ENCODE data around the gene GPSM3. TPM values are rescaled to one million over a fixed set of nuclear protein-coding genes. Genes with fewer than 3 reads are reported as not detected.

The GPSM3 gene
- total and polyA plus RNA-seq, 2 of the 13 experiments (the other 11 are each of a cell fraction or from before 2014, with no cell fraction given), result 0.18 to 6.2 TPM

DNA sequence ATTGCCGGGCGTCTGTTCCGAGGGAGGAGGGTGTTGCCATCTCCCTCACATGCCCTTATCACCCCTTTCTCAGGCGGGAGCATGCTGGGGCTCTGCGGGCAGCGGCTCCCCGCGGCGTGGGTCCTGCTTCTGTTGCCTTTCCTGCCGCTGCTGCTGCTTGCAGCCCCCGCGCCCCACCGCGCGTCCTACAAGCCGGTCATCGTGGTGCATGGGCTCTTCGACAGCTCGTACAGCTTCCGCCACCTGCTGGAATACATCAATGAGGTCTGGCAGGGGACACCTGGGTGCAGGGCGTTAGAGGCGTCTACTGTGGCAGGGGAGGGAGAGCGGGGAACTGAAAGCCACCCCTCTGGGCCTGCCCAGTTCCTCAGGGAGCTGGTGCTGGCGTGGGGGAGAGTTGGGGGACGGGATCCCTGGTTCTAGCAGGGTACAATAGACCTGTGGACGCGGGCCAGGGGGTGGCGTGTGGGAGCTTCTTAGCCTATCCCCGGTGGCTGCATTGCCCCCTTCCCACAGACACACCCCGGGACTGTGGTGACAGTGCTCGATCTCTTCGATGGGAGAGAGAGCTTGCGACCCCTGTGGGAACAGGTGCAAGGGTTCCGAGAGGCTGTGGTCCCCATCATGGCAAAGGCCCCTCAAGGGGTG, 37.8 kb downstream of the GPSM3 start (continued):
- TF ChIP-seq, protein P1, sequence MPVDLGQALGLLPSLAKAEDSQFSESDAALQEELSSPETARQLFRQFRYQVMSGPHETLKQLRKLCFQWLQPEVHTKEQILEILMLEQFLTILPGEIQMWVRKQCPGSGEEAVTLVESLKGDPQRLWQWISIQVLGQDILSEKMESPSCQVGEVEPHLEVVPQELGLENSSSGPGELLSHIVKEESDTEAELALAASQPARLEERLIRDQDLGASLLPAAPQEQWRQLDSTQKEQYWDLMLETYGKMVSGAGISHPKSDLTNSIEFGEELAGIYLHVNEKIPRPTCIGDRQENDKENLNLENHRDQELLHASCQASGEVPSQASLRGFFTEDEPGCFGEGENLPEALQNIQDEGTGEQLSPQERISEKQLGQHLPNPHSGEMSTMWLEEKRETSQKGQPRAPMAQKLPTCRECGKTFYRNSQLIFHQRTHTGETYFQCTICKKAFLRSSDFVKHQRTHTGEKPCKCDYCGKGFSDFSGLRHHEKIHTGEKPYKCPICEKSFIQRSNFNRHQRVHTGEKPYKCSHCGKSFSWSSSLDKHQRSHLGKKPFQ (CRISPR knock-in tag; IDR thresholded peaks at IDR 0.05; ENCODE audit: insufficient replicate concordance), result no peak
- TF ChIP-seq RELA (CRISPR knock-in tag; IDR thresholded peaks at IDR 0.05), result no peak
- peak; percentile 14; the same call in 1 of the 2 replicates for TF ChIP-seq TARDBP (CRISPR knock-in tag; IDR thresholded peaks at IDR 0.05)
- no peak for TF ChIP-seq ZNF496 (CRISPR knock-in tag; IDR thresholded peaks at IDR 0.05; ENCODE audit: insufficient replicate concordance)
- TF ChIP-seq CEBPB (IDR thresholded peaks at IDR 0.05; ENCODE audit: borderline replicate concordance, low read depth, low read length), result no peak
- TF ChIP-seq MEIS2 (CRISPR knock-in tag; IDR thresholded peaks at IDR 0.05), result no peak; the same call in 1 of the 2 replicates
- 0 out of 2 replicates have a peak, but pooled peaks have one; percentile 17 for TF ChIP-seq DNMT1 (CRISPR knock-in tag; IDR thresholded peaks at IDR 0.05)
- TF ChIP-seq GABPA (IDR thresholded peaks at IDR 0.05; ENCODE audit: low read depth, low read length), result no peak
- TF ChIP-seq GABPA (CRISPR knock-in tag; IDR thresholded peaks at IDR 0.05; ENCODE audit: low read depth), result no peak
- TF ChIP-seq ELF4 (CRISPR knock-in tag; IDR thresholded peaks at IDR 0.05; ENCODE audit: borderline replicate concordance), result no peak; the same call in 1 of the 2 replicates
- no peak for TF ChIP-seq SUZ12 (IDR thresholded peaks at IDR 0.05; ENCODE audit: low read depth, low read length)
- no peak for TF ChIP-seq HCFC1 (IDR thresholded peaks at IDR 0.05; ENCODE audit: low read depth, low read length)
- TF ChIP-seq ZBTB8A (CRISPR knock-in tag; IDR thresholded peaks at IDR 0.05; ENCODE audit: borderline replicate concordance, low read depth), result no peak
- no peak for TF ChIP-seq GTF3A (CRISPR knock-in tag; conservative IDR thresholded peaks at IDR 0.05)
- no peak for TF ChIP-seq MIER2 (CRISPR knock-in tag; IDR thresholded peaks at IDR 0.05)
- no peak for TF ChIP-seq ZNF138 (CRISPR knock-in tag; IDR thresholded peaks at IDR 0.05; ENCODE audit: low read depth)
- peak; percentile 14; the same call in 1 of the 2 replicates for TF ChIP-seq SRY (CRISPR knock-in tag; IDR thresholded peaks at IDR 0.05)
- TF ChIP-seq, protein P2, sequence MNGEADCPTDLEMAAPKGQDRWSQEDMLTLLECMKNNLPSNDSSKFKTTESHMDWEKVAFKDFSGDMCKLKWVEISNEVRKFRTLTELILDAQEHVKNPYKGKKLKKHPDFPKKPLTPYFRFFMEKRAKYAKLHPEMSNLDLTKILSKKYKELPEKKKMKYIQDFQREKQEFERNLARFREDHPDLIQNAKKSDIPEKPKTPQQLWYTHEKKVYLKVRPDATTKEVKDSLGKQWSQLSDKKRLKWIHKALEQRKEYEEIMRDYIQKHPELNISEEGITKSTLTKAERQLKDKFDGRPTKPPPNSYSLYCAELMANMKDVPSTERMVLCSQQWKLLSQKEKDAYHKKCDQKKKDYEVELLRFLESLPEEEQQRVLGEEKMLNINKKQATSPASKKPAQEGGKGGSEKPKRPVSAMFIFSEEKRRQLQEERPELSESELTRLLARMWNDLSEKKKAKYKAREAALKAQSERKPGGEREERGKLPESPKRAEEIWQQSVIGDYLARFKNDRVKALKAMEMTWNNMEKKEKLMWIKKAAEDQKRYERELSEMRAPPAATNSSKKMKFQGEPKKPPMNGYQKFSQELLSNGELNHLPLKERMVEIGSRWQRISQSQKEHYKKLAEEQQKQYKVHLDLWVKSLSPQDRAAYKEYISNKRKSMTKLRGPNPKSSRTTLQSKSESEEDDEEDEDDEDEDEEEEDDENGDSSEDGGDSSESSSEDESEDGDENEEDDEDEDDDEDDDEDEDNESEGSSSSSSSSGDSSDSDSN (CRISPR knock-in tag; IDR thresholded peaks at IDR 0.05), result peak; percentile 80
- no peak for TF ChIP-seq ETV6 (CRISPR knock-in tag; conservative IDR thresholded peaks at IDR 0.05)
- no peak for TF ChIP-seq SNAPC2 (CRISPR knock-in tag; IDR thresholded peaks at IDR 0.05)
- TF ChIP-seq ARNTL (CRISPR knock-in tag; IDR thresholded peaks at IDR 0.05), result no peak
- TF ChIP-seq MIER3 (CRISPR knock-in tag; IDR thresholded peaks at IDR 0.05; ENCODE audit: borderline replicate concordance), result 0 out of 2 replicates have a peak, but pooled peaks have one; percentile 34
- TF ChIP-seq, protein P3, sequence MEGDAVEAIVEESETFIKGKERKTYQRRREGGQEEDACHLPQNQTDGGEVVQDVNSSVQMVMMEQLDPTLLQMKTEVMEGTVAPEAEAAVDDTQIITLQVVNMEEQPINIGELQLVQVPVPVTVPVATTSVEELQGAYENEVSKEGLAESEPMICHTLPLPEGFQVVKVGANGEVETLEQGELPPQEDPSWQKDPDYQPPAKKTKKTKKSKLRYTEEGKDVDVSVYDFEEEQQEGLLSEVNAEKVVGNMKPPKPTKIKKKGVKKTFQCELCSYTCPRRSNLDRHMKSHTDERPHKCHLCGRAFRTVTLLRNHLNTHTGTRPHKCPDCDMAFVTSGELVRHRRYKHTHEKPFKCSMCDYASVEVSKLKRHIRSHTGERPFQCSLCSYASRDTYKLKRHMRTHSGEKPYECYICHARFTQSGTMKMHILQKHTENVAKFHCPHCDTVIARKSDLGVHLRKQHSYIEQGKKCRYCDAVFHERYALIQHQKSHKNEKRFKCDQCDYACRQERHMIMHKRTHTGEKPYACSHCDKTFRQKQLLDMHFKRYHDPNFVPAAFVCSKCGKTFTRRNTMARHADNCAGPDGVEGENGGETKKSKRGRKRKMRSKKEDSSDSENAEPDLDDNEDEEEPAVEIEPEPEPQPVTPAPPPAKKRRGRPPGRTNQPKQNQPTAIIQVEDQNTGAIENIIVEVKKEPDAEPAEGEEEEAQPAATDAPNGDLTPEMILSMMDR (CRISPR knock-in tag; IDR thresholded peaks at IDR 0.05), result peak; percentile 99
- TF ChIP-seq KDM4B (CRISPR knock-in tag; IDR thresholded peaks at IDR 0.05), result peak; percentile 42; the same call in 1 of the 2 replicates
- no peak for TF ChIP-seq NR2F2 (IDR thresholded peaks at IDR 0.05; ENCODE audit: borderline replicate concordance, low read depth)
- TF ChIP-seq, protein P4, sequence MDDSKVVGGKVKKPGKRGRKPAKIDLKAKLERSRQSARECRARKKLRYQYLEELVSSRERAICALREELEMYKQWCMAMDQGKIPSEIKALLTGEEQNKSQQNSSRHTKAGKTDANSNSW (CRISPR knock-in tag; IDR thresholded peaks at IDR 0.05; ENCODE audit: borderline replicate concordance), result peak; percentile 67; the same call in 1 of the 2 replicates
- no peak for TF ChIP-seq ZNF230 (CRISPR knock-in tag; IDR thresholded peaks at IDR 0.05)
